Activated gamma-delta T cell treated with Interleukin-2 at 50 U/mL for 16 hours (primary cell): ENCODE data around the gene DEFB124.
"Not testable (repeated sequence)": the region's sequence is repeated elsewhere in the genome, so short reads cannot be mapped to it uniquely, and the experiment has no call there.

Experiments
- DNase-seq: peaks from one replicate; pipeline ENCODE4 v3.0.0-alpha.2; 2020

Gene DEFB124

GRCh38 chr20:31485450-31486339 lies 10.8 kb upstream of the DEFB124 start:
- no peak for DNase-seq

DNA sequence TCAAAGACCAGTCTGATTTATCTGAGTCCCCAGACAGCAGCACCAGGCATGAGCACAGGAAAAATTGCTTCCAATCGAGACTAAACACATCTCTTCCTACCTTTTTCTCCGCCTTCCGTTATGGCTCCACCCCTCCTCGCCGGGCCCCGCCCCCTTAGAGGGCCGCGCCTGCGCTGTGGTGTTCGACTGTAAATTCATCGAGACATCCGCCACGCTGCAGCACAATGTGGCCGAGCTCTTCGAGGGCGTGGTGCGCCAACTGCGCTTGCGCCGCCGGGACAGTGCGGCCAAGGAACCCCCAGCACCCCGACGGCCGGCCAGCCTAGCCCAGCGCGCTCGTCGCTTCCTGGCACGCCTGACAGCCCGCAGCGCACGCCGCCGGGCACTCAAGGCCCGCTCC lies 9.1 kb upstream of the DEFB124 start:
- no peak for DNase-seq

DNA sequence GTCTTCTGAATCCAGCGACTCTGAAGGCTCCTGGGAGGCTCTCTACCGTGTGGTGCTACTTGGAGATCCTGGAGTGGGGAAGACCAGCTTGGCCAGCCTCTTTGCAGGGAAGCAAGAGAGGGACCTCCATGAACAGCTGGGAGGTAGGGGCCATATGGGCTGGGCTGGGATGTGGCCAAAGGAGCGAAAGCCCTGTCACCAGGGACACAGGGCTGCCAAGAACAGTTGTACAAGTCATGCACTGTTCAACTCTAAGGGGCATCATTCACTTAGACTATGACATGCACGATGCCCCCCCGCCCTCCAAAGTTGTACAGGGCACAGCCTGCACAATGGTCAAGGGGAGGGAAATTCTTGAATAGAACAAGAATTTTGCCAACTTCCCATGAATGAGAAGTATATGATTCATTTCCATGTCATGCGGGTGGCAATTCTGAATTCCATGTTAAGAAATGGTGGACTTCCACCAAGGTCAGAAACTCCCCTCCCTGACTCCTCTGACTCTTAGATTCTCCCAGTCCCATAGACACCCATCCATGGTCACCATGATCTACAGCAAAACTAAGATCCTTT lies 1.8 kb upstream of the DEFB124 start:
- no peak for DNase-seq

DNA sequence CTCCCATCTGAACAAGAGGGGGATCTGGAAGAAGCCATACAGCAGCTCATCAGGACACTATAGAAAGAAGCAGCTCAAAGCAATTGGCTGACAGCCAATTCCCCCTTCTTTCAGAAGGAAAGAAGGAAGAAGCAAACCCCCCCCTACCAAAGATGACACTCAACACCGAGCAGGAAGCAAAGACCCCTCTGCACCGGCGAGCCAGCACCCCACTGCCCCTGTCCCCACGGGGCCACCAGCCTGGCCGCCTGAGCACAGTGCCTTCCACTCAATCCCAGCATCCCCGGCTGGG lies 1.3 kb upstream of the DEFB124 start:
- DNase-seq, result no peak

GRCh38 chr20:31475472-31476293 lies 756 bp upstream of the DEFB124 start:
- no peak for DNase-seq

GRCh38 chr20:31474097-31474436 lies 860 bp downstream of the DEFB124 start:
- DNase-seq, result no peak

GRCh38 chr20:31473331-31474096 lies 1.4 kb downstream of the DEFB124 start:
- DNase-seq, result no peak

- DNase-seq, result no peak
Measured at GRCh38 chr20:31472395-31473330, 2.3 kb downstream of the DEFB124 start.

DNA sequence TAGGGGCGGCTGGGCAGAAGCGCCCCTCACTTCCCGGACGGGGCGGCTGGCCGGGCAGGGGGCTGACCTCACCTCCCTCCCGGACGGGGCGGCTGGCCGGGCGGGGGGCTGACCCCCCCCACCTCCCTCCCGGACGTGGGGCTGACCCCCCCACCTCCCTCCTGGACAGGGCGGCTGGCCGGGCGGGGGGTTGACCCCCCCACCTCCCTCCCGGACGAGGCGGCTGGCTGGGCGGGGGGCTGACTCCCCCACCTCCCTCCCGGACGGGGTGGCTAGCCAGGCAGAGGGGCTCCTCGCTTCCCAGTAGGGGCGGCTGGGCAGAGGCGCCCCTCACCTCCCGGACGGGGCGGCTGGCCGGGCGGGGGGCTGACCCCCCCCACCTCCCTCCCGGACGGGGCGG lies 4.0 kb downstream of the DEFB124 start:
- DNase-seq, result not testable (repeated sequence)

DNA sequence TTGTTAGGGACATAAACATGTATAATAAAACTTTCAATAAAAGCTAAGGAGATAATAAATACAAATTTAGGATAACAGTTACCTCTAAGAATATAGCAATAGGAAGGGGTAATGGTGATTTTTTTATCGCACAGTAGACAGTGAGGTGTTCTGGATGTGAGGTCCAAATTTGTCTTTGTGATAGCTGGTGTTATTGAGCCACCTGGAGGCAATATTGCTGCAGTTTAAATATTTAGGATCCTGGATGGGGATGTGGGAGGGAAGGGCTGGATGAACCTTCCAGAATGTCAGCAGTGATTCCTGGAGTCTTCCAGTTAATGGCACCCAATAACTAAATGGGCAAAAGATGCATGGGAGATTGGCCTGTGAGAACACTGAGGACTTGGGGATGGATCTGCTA lies 20.6 kb downstream of the DEFB124 start:
- DNase-seq, result no peak

DNA sequence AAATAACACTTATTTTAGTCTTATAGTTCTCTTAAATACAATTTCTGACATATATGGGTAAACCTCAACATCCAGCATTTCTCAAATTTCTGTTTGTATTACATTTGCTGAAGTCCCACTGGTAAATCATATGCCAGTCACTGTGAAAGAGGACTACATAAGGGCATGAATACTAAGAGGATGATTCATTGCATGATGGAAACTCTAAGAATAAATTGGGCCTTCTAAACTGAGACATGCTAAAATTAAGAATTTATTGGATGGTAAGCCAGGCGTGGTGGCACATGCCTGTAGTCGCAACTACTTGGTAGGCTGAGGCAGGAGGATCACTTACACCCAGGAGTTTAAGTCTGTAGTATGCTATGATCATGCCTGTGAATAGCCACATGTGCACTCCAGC lies 22.4 kb downstream of the DEFB124 start:
- no peak for DNase-seq

GRCh38 chr20:31449511-31450414 lies 25.2 kb downstream of the DEFB124 start:
- no peak for DNase-seq

- no peak for DNase-seq
Measured at GRCh38 chr20:31446084-31446819, 28.7 kb downstream of the DEFB124 start.

DNA sequence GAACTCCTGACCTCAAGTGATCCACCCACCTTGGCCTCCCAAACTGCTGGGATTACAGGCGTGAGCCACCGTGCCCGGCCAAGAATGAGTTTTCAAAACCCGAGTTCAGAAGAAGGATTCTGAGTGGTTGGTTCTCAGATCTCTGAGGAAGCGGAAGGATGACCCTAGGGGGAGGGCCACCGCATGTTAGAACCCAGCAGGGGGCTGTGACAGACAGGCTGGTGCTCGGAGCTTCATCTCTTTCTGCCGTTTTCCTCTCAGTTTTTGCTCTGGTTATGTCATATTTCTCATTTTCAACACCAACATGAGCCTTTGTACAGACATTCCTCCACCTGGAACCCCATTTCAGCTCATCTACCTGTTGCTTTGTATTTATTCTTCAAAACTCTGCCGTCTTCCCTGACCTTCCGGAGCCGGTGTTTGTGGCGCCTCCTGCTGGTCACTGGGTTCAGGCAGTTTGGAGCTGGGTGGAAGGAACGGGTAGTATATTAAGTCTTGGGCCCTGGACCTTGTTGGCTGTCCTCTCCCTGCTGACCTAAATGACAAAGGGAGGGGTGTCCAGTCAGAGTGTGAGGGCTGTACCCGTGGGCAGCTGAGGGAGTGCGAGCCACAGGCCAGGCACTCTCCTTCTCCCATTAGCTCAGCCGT lies 34.8 kb downstream of the DEFB124 start, which contains the start of gene DEFB123:
Gene DEFB123, plus strand, starts transcription at position 621 of the 648 bp plus-strand sequence. CDS start 67 bp downstream, outside the sequence.
- DNase-seq, result no peak

GRCh38 chr20:31430568-31431115 lies 44.3 kb downstream of the DEFB124 start:
- DNase-seq, result no peak

- not testable (repeated sequence) for DNase-seq
Measured at GRCh38 chr20:31427576-31427975, 47.4 kb downstream of the DEFB124 start.

DNA sequence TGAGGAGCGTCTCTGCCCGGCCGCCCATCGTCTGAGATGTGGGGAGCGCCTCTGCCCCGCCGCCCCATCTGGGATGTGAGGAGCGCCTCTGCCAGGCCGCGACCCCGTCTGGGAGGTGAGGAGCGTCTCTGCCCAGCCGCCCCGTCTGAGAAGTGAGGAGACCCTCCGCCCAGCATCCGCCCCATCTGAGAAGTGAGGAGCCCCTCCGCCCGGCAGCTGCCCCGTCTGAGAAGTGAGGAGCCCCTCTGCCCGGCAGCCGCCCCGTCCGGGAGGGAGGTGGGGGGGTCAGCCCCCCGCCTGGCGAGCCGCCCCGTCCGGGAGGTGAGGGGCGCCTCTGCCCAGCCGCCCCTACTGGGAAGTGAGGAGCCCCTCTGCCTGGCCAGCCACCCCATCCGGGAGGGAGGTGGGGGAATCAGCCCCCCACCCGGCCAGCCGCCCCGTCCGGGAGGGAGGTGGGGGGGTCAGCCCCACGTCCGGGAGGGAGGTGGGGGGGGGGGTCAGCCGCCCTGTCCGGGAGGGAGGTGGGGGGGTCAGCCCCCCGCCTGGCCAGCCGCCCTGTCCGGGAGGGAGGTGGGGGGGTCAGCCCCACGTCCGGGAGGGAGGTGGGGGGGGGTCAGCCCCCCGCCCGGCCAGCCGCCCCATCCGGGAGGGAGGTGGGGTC lies 47.9 kb downstream of the DEFB124 start:
- DNase-seq, result not testable (repeated sequence)

- no peak for DNase-seq
Measured at GRCh38 chr20:31425797-31426196, 49.1 kb downstream of the DEFB124 start.

- DNase-seq, result no peak
Measured at GRCh38 chr20:31418307-31418706, 56.6 kb downstream of the DEFB124 start.
